HEK293T (cell line): ENCODE results near the gene AWAT2.

Experiments used
- ARNT ChIP-seq: fragments of 450-650 bp; IDR thresholded peaks from 2 replicates; pipeline ENCODE4 v1.6.1; 2017; ENCODE audit warnings: mild to moderate bottlenecking
- BHLHE40 ChIP-seq: fragments of 450-650 bp; IDR thresholded peaks from 2 replicates; pipeline ENCODE4 v1.6.1; 2016; ENCODE audit warnings: mild to moderate bottlenecking, moderate library complexity, borderline replicate concordance
- CTBP1 ChIP-seq: fragments of 450-650 bp; IDR thresholded peaks from 2 replicates; pipeline ENCODE4 v1.6.1; 2016; ENCODE audit warnings: borderline replicate concordance
- FOXA1 ChIP-seq: fragments of 450-650 bp; IDR thresholded peaks from 2 replicates; pipeline ENCODE4 v1.6.1; 2016; ENCODE audit warnings: mild to moderate bottlenecking
- L3MBTL2 ChIP-seq: fragments of 450-650 bp; conservative IDR thresholded peaks from 2 replicates; pipeline ENCODE4 v1.6.1; 2016; ENCODE audit warnings: mild to moderate bottlenecking
- SUZ12 ChIP-seq: fragments of 450-650 bp; IDR thresholded peaks from 2 replicates; pipeline ENCODE4 v1.6.1; 2016; ENCODE audit warnings: mild to moderate bottlenecking

GRCh38 chrX:69995362-69996112, 54.2 kb downstream of the AWAT2 start:
- TF ChIP-seq L3MBTL2 = no peak
- TF ChIP-seq ARNT = no peak
- TF ChIP-seq BHLHE40 = no peak
- no peak for TF ChIP-seq FOXA1
- TF ChIP-seq SUZ12 = no peak
- no peak for TF ChIP-seq CTBP1
